Measurements from ENCODE around the gene GNB4. TPM values are rescaled to one million over a fixed set of nuclear protein-coding genes. Genes with fewer than 3 reads are reported as not detected.
A peak's percentile ranks its signal among the peaks of the same experiment; 100 is the strongest.

Gene GNB4
- total and polyA plus RNA-seq, 2 donors: 7.4 to 16.1 TPM

DNA sequence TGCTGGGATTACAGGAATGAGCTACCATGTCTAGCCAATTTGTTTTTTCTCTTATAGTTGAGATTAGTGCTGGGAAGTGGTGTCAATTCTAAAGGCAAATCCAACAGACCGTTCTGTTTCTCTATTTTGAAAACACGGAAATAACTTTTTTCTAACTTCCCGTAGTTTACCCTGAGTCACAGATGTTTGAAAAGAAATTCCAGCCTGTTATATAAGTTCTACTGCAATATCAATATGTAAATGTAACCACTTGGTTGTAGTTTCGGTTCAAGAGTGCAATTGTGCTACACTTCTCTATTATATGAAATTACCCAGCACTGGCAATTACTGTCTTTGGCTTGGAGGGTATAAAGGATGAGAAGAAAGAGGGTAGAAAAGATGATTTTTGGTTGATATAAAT, 22.3 kb upstream of the GNB4 start:
- Histone ChIP-seq H3K4me1 (ENCODE audit: control insufficient read depth in 2 of 2, insufficient read depth in 2 of 2, low read length in 2 of 2) (peaks cover 0 to 6% of the 10 kb centered on the region in 2 donors), H3K27me3 (ENCODE audit: control insufficient read depth in 2 of 2, insufficient read depth in 1 of 2, low read length in 1 of 2) (no peaks in the 10 kb centered on the region), H3K4me3 (ENCODE audit: low read length in 2 of 2) (no peak overlapping the region), H3K27ac (ENCODE audit: low read depth in 1 of 2, low read length in 1 of 2) (peak overlapping the region in 1 of 2 donors; percentile 20), H3K9me3 (ENCODE audit: control insufficient read depth in 2 of 2, insufficient read depth in 1 of 2, low read length in 1 of 2) (no peaks in the 10 kb centered on the region), H3K36me3 (ENCODE audit: control insufficient read depth in 2 of 2, insufficient read depth in 2 of 2, low read length in 1 of 2) (no peaks in the 10 kb centered on the region)
- no peak for DNase-seq (ENCODE audit: low read depth in 6 of 9, low spot score in 9 of 9)
- WGBS: 19% methylated on average over 4 of the region's 4 CpGs

DNA sequence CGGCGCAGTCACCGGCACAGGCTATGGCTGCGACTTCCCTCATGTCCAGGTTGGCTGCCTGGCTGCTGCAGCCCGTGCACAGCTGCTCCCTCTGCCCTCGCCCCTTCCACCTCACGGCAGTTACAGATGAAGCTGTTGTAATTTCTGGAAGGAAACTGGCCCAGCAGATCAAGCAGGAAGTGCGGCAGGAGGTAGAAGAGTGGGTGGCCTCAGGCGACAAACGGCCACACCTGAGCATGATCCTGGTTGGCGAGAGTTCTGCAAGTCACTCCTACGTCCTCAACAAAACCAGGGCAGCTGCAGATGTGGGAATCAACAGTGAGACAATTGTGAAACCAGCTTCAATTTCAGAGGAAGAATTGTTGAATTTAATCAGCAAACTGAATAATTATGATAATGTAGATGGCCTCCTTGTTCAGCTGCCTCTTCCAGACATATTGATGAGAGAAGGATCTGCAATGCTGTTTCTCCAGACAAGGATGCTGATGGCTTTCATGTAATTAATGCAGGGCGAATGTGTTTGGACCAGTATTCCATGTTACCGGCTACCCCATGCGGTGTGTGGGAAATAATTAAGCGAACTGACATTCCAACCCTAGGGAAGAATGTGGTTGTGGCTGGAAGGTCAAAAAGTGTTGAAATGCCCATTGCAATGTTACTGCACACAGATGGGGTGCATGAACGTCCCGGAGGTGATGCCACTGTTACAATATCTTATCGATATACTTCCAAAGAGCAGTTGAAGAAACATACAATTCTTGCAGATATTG, 13.2 kb upstream of the GNB4 start:
- no peaks in the 10 kb centered on the region for H3K9me3 ChIP-seq (ENCODE audit: control insufficient read depth in 2 of 2, insufficient read depth in 1 of 2, low read length in 1 of 2)
- no peaks in the 10 kb centered on the region for H3K27me3 ChIP-seq (ENCODE audit: control insufficient read depth in 2 of 2, insufficient read depth in 1 of 2, low read length in 1 of 2)
- no peaks in the 10 kb centered on the region for H3K36me3 ChIP-seq (ENCODE audit: control insufficient read depth in 2 of 2, insufficient read depth in 2 of 2, low read length in 1 of 2)
- DNase-seq (ENCODE audit: low read depth in 6 of 9, low spot score in 9 of 9): peak in 3 of 9 donors; percentile 25 to 50 (median 33)
- H3K27ac ChIP-seq (ENCODE audit: low read depth in 1 of 2, low read length in 1 of 2): peak overlapping the region in 1 of 2 donors; percentile 50
- H3K4me3 ChIP-seq (ENCODE audit: low read length in 2 of 2): no peak overlapping the region
- H3K4me1 ChIP-seq (ENCODE audit: control insufficient read depth in 2 of 2, insufficient read depth in 2 of 2, low read length in 2 of 2): peaks cover 3 to 11% of the 10 kb centered on the region in 2 donors
- WGBS: 41% methylated on average over 19 of the region's 19 CpGs

DNA sequence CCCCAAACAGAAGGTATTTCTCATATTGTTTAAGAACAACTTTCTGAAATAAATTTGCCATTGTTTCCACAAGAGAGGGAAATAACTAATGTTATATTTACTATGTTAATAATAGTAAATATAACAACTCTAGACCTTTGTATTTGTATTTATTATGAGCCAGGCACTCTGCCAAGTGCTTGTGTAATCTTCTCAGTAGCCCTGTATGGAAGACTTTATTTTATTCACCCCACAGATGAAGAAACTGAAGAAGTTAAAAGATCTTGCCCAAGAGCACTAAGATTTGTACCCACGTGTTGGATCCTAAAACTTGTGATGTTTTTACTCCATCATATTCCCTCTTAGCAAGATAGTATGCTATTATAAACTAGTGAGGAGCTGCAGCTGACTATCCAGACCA, 12.0 kb upstream of the GNB4 start:
- no peak overlapping the region for H3K27ac ChIP-seq (ENCODE audit: low read depth in 1 of 2, low read length in 1 of 2)
- DNase-seq (ENCODE audit: low read depth in 6 of 9, low spot score in 9 of 9): no peak

DNA sequence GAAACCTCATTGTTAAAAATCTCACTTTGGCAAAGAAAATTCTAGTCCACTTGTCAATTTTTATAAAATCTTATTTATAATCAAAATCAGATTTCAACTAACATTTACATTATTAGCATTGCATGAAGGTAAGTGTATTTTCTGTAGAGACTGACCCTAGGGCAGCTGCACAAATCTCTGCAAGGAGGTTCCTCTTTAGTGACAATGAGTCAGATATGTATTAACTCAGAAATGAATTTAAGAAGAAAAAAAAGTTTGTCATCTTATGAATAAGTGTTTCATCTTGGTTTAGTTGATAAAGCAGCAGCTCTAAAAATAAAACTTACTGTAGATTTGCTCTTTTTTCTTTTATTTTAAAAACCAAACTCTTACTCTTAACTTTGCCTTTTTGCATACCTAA, 9.0 kb upstream of the GNB4 start:
- no peak for DNase-seq (ENCODE audit: low read depth in 6 of 9, low spot score in 9 of 9)
- Histone ChIP-seq H3K9me3 (ENCODE audit: control insufficient read depth in 2 of 2, insufficient read depth in 1 of 2, low read length in 1 of 2) (no peaks in the 10 kb centered on the region), H3K4me1 (ENCODE audit: control insufficient read depth in 2 of 2, insufficient read depth in 2 of 2, low read length in 2 of 2) (peaks cover 3 to 11% of the 10 kb centered on the region in 2 donors), H3K4me3 (ENCODE audit: low read length in 2 of 2) (no peak overlapping the region), H3K27me3 (ENCODE audit: control insufficient read depth in 2 of 2, insufficient read depth in 1 of 2, low read length in 1 of 2) (no peaks in the 10 kb centered on the region), H3K36me3 (ENCODE audit: control insufficient read depth in 2 of 2, insufficient read depth in 2 of 2, low read length in 1 of 2) (no peaks in the 10 kb centered on the region), H3K27ac (ENCODE audit: low read depth in 1 of 2, low read length in 1 of 2) (no peak overlapping the region)

More for the DNA sequence above, 12.0 kb upstream of the GNB4 start:
- no peaks in the 10 kb centered on the region for H3K9me3 ChIP-seq (ENCODE audit: control insufficient read depth in 2 of 2, insufficient read depth in 1 of 2, low read length in 1 of 2)
- H3K4me3 ChIP-seq (ENCODE audit: low read length in 2 of 2): no peak overlapping the region
- peaks cover 3 to 11% of the 10 kb centered on the region in 2 donors for H3K4me1 ChIP-seq (ENCODE audit: control insufficient read depth in 2 of 2, insufficient read depth in 2 of 2, low read length in 2 of 2)
- WGBS: 94% methylated on average over 1 of the region's 1 CpG
- H3K36me3 ChIP-seq (ENCODE audit: control insufficient read depth in 2 of 2, insufficient read depth in 2 of 2, low read length in 1 of 2): no peaks in the 10 kb centered on the region
- no peaks in the 10 kb centered on the region for H3K27me3 ChIP-seq (ENCODE audit: control insufficient read depth in 2 of 2, insufficient read depth in 1 of 2, low read length in 1 of 2)

DNA sequence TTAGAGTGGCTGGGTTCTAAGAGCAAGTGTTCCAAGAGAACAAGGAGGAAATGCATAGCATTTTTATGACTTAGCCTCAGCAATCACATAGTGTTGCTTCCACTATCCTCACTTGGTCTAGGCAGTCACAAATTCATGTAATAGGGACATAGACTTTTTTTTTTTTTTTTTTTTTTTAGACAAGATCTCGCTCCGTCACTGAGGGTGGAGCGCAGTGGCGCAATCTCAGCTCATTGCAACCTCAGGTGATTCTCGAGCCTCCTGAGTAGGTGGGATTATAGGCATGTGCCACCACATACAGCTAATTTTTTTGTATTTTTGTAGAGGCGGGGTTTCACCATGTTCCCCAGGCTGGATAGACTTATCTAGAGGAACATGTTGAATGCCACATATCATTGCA, 4.7 kb upstream of the GNB4 start:
- 96% methylated on average over 6 of the region's 6 CpGs for WGBS
- H3K4me1 ChIP-seq (ENCODE audit: control insufficient read depth in 2 of 2, insufficient read depth in 2 of 2, low read length in 2 of 2): peaks cover 0 to 4% of the 10 kb centered on the region in 2 donors
- no peak overlapping the region for H3K4me3 ChIP-seq (ENCODE audit: low read length in 2 of 2)
- no peak for DNase-seq (ENCODE audit: low read depth in 6 of 9, low spot score in 9 of 9)
- no peak overlapping the region for H3K27ac ChIP-seq (ENCODE audit: low read depth in 1 of 2, low read length in 1 of 2)
- H3K27me3 ChIP-seq (ENCODE audit: control insufficient read depth in 2 of 2, insufficient read depth in 1 of 2, low read length in 1 of 2): peaks cover 0 to 2% of the 10 kb centered on the region in 2 donors
- H3K36me3 ChIP-seq (ENCODE audit: control insufficient read depth in 2 of 2, insufficient read depth in 2 of 2, low read length in 1 of 2): no peaks in the 10 kb centered on the region
- H3K9me3 ChIP-seq (ENCODE audit: control insufficient read depth in 2 of 2, insufficient read depth in 1 of 2, low read length in 1 of 2): no peaks in the 10 kb centered on the region

DNA sequence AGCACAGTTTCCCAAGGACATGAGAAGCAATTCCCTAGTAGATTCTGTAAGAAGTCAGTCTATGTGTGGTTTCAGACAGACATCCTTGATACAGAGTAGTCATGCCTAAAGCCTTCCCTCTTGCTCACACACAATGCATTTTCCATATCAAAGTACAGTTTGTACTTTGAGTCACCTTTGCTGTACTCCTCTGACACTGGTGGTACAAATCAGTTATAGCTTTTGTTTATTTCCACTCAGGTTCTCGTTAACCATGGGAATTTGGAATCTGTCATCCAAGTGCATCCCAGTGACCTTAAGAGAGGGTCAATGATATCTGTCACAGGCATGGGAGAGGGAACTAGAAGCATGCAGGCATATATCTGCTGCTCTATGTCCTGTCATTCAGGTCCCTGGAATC, 3.6 kb upstream of the GNB4 start:
- H3K27ac ChIP-seq (ENCODE audit: low read depth in 1 of 2, low read length in 1 of 2): no peak overlapping the region
- peaks cover 0 to 4% of the 10 kb centered on the region in 2 donors for H3K27me3 ChIP-seq (ENCODE audit: control insufficient read depth in 2 of 2, insufficient read depth in 1 of 2, low read length in 1 of 2)
- H3K9me3 ChIP-seq (ENCODE audit: control insufficient read depth in 2 of 2, insufficient read depth in 1 of 2, low read length in 1 of 2): no peaks in the 10 kb centered on the region
- H3K4me1 ChIP-seq (ENCODE audit: control insufficient read depth in 2 of 2, insufficient read depth in 2 of 2, low read length in 2 of 2): peaks cover 0 to 9% of the 10 kb centered on the region in 2 donors
- no peak for DNase-seq (ENCODE audit: low read depth in 6 of 9, low spot score in 9 of 9)
- 97% methylated on average over 1 of the region's 1 CpG for WGBS
- no peaks in the 10 kb centered on the region for H3K36me3 ChIP-seq (ENCODE audit: control insufficient read depth in 2 of 2, insufficient read depth in 2 of 2, low read length in 1 of 2)
- H3K4me3 ChIP-seq (ENCODE audit: low read length in 2 of 2): no peak overlapping the region

DNA sequence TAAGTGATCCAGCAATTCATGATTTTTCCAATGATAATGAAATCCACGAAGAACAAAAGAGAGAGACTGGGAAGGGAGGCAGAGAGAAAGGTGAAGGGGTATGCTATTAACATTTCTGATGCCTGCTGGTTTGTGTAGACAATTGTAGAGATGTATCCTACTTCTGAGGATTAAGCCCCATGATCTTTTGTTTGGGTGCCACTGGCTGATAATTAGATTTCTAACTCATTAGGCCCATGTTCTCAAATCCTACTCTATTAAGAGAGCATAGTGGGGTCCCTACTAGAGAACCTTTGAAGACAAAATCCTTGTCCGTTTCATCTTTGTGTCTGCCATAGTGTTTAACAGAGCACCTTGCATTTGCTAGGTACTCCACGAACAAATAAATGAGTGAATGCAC, 2.7 kb upstream of the GNB4 start:
- no peaks in the 10 kb centered on the region for H3K36me3 ChIP-seq (ENCODE audit: control insufficient read depth in 2 of 2, insufficient read depth in 2 of 2, low read length in 1 of 2)
- peaks cover 6 to 9% of the 10 kb centered on the region in 2 donors for H3K4me1 ChIP-seq (ENCODE audit: control insufficient read depth in 2 of 2, insufficient read depth in 2 of 2, low read length in 2 of 2)
- H3K9me3 ChIP-seq (ENCODE audit: control insufficient read depth in 2 of 2, insufficient read depth in 1 of 2, low read length in 1 of 2): no peaks in the 10 kb centered on the region
- no peak for DNase-seq (ENCODE audit: low read depth in 6 of 9, low spot score in 9 of 9)
- H3K27ac ChIP-seq (ENCODE audit: low read depth in 1 of 2, low read length in 1 of 2): no peak overlapping the region
- WGBS: 97% methylated on average over 3 of the region's 3 CpGs
- H3K27me3 ChIP-seq (ENCODE audit: control insufficient read depth in 2 of 2, insufficient read depth in 1 of 2, low read length in 1 of 2): peaks cover 0 to 4% of the 10 kb centered on the region in 2 donors
- no peak overlapping the region for H3K4me3 ChIP-seq (ENCODE audit: low read length in 2 of 2)

DNA sequence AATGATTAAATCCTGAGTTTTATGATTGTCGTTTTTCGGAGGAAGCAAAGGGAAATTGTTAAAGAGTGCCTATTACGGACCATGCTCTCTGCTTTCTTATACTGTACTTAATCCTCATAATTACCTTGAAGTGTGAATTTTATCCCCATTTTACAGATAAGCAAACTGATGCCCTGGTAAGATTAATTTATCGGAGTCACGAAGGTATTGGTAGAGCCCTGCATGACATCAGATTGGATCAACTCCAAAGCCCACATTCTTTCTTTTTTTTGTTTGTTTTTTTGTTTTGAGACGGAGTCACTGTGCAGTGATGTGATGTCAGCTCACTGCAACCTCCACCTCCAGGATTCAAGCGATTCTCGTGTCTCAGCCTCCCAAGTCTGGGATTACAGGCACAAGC, 1.6 kb upstream of the GNB4 start:
- Histone ChIP-seq H3K27ac (ENCODE audit: low read depth in 1 of 2, low read length in 1 of 2) (no peak overlapping the region), H3K27me3 (ENCODE audit: control insufficient read depth in 2 of 2, insufficient read depth in 1 of 2, low read length in 1 of 2) (peaks cover 0 to 4% of the 10 kb centered on the region in 2 donors), H3K4me1 (ENCODE audit: control insufficient read depth in 2 of 2, insufficient read depth in 2 of 2, low read length in 2 of 2) (peaks cover 6 to 16% of the 10 kb centered on the region in 2 donors), H3K9me3 (ENCODE audit: control insufficient read depth in 2 of 2, insufficient read depth in 1 of 2, low read length in 1 of 2) (no peaks in the 10 kb centered on the region), H3K4me3 (ENCODE audit: low read length in 2 of 2) (no peak overlapping the region), H3K36me3 (ENCODE audit: control insufficient read depth in 2 of 2, insufficient read depth in 2 of 2, low read length in 1 of 2) (no peaks in the 10 kb centered on the region)
- DNase-seq (ENCODE audit: low read depth in 6 of 9, low spot score in 9 of 9): no peak
- WGBS: 97% methylated on average over 8 of the region's 8 CpGs

DNA sequence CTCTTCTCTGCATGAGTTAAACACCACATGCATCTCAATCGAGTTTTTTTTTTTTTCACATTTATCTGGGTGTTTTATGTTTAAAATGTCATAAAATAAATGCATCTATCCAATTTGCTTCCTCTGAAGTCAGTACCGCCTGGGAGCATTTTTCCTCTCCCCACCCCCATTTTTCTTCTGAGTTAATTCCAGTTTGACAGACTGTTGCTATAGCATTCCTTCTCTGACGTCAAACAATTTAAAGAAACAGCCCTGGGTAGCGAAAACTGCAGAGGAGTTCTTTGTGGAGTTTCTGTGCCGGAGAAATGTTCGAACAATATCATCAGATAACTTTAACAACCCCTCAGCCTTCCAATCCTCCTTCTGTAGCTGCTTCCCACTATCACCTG, 900 bp upstream of the GNB4 start:
- DNase-seq (ENCODE audit: low read depth in 6 of 9, low spot score in 9 of 9): no peak
- peaks cover 0 to 4% of the 10 kb centered on the region in 2 donors for H3K27me3 ChIP-seq (ENCODE audit: control insufficient read depth in 2 of 2, insufficient read depth in 1 of 2, low read length in 1 of 2)
- peak overlapping the region in 1 of 2 donors; percentile 60 for H3K27ac ChIP-seq (ENCODE audit: low read depth in 1 of 2, low read length in 1 of 2)
- H3K4me1 ChIP-seq (ENCODE audit: control insufficient read depth in 2 of 2, insufficient read depth in 2 of 2, low read length in 2 of 2): peaks cover 8 to 23% of the 10 kb centered on the region in 2 donors
- peak overlapping the region in 1 of 2 donors; percentile 75 for H3K4me3 ChIP-seq (ENCODE audit: low read length in 2 of 2)
- H3K9me3 ChIP-seq (ENCODE audit: control insufficient read depth in 2 of 2, insufficient read depth in 1 of 2, low read length in 1 of 2): no peaks in the 10 kb centered on the region
- 73% methylated on average over 6 of the region's 6 CpGs for WGBS
- H3K36me3 ChIP-seq (ENCODE audit: control insufficient read depth in 2 of 2, insufficient read depth in 2 of 2, low read length in 1 of 2): no peaks in the 10 kb centered on the region
